GM18517 (cell line): Measurements from ENCODE around the gene PARD6G.
"Not testable (repeated sequence)": the region's sequence is repeated elsewhere in the genome, so short reads cannot be mapped to it uniquely, and the experiment has no call there.

Source experiments
- ATAC-seq: cut with Tn5 transposase; IDR thresholded peaks from one replicate; pipeline ENCODE4 v1.9.1; 2021; ENCODE audit warnings: mild to moderate bottlenecking, moderate library complexity; ENCODE audit not compliant: unreplicated experiment

PARD6G gene

GRCh38 chr18:80176334-80177073 lies 70.8 kb downstream of the PARD6G start:
- no peak for ATAC-seq

GRCh38 chr18:80175451-80176204 lies 71.7 kb downstream of the PARD6G start:
- ATAC-seq, result no peak

DNA sequence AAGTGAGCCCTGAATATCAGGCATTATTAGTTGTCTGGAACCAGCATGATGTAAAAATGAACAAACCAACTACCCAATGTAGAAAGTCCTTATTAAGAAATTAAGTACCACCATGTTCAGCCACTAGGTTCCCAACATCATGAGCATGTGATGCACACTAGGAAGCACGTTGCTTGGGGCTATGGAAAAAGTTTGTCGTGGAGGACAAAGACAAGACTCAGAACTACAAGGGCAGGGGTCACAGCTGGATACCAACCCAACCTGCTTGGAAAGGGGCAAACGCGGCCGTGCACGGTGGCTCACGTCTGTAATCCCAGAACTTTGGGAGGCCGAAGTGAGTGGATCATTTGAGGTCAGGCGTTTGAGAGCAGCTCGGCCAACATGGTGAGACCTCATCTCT lies 74.3 kb downstream of the PARD6G start:
- ATAC-seq, result no peak

DNA sequence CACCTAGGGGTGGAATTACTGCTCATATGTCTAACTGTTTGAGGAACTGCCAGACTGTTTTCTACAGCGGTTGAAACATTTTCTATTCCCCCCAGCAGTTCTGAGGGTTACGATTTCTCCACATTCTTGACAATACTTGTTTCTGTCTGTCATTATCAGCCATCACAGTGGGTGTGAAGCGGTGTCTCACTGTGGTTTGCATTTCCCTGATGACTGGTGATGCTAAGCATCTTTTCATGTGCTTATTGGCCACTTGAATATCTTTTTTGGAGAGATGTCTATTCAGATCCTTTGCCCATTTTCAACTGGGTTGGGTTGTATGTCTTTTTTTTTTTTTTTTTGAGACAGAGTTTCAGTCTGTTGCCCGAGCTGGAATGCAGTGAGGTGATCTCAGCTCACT lies 75.3 kb downstream of the PARD6G start:
- no peak for ATAC-seq

DNA sequence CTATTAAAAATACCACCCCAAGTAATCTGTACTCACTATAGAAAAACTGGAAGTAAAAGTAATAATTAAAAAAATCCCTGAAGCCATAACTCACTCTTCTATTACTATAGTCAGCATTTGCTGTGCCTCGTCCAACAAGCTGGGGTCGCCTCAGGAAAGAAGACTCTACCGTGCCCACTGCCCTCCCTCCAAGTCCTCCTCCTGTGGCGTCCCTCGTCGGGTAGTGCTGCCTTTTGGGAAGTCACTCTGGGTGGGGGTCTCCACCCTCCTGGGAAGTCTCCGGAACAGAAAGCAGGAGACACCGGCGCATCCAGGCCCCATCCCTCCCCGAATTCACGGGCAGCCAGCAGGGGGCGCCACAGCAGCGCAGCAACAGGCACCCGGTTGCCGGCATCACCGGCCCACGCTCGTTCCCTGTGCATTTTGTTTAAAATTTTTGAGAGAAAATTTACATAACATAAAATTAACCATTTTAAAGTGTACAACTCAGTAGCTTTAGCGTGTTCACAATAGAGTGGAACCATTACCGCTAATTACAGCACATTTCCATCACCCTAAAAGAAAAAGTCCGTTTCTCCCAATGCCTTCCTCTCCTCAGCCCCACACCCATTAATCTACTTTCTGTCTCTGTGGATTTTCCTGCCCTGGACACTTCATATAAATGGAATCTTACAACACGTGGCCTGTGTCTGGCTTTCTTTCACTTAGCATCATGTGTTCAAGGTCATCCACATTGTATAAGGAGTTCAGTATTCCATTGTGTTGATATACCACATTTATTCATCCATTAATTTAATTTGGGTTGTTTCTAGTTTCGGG lies 76.1 kb downstream of the PARD6G start:
- no peak for ATAC-seq

DNA sequence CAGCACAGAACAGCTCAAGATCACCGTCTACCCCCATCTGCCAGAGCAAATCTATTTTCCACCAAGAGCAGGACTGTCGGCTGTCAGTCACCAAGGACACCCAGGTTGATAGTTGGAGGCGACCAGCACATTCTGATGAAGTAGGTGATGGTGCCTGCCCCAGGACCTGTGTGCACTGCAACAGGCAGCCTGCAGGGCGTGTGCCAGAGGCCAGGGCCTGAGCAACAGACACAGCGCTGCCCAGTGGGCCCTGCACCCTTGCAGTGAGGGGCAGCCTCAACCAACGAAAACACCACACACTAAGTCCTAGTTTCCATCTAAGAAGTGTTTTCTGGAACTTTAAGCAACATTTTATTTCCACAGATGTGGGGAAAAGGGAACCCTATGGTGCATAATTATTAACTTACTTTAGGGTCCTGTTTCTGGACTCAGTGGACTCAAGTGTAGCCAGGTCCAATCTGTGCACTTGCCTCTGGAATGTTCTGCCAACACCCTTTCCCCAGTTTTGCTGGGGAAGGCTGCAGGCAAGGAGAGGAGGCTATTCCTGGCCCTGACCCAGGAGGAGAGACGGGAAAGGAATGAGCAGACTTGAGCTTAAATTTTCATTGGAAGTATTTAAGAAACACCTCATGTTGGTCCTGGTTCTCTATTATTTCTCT lies 76.8 kb downstream of the PARD6G start:
- no peak for ATAC-seq

- ATAC-seq, result no peak
Measured at GRCh38 chr18:80169607-80170006, 77.7 kb downstream of the PARD6G start.

- no peak for ATAC-seq
Measured at GRCh38 chr18:80168982-80169381, 78.3 kb downstream of the PARD6G start.

DNA sequence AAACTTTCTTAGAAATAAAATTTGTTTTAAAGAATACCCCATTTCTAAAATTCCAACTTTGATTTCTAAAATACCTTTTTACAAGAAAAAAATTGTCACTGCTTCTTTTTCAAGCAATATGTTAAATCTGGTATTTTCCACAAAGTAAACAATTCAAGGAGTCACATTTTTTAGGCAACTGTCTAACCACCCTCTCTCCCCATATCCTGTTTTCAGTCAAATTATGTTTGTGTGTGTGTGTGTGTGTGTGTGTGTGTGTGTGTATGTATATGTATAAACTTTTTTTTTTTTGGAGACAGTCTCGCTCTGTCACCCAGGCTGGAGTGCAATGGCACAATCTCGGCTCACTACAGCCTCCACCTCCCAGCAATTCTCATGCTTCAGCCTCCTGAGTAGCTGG lies 79.0 kb downstream of the PARD6G start:
- no peak for ATAC-seq

- ATAC-seq, result no peak
Measured at GRCh38 chr18:80167931-80168330, 79.4 kb downstream of the PARD6G start.

GRCh38 chr18:80167331-80167730 lies 80.0 kb downstream of the PARD6G start:
- ATAC-seq, result no peak

GRCh38 chr18:80166725-80167124 lies 80.6 kb downstream of the PARD6G start:
- no peak for ATAC-seq

- no peak for ATAC-seq
Measured at GRCh38 chr18:80166240-80166639, 81.1 kb downstream of the PARD6G start.

DNA sequence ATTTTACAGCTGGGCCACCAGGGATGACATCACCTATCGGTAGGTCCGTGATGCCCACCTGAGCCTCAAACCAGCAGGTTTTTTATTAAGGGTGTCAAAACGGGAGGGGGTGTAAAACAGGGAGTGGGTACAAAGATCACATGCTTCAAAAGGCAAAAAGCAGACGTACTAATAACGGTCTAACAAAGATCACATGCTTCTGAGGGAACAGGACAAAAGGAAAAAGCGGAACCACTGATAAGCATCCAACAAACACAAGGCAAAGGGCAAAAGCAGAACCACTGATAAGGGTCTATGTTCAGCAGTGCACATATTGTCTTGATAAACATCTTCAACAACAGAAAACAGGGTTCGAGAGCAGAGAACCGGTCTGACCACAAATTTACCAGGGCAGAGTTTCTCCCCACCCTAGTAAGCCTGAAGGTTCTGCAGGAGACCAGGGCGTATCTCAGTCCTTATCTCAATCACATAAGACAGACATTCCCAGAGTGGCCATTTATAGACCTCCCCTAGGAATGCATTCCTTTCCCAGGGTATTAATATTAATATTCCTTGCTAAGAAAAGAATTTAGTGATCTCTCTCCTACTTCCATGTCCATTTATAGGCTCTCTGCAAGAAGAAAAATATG lies 82.5 kb downstream of the PARD6G start:
- ATAC-seq, result not testable (repeated sequence)

DNA sequence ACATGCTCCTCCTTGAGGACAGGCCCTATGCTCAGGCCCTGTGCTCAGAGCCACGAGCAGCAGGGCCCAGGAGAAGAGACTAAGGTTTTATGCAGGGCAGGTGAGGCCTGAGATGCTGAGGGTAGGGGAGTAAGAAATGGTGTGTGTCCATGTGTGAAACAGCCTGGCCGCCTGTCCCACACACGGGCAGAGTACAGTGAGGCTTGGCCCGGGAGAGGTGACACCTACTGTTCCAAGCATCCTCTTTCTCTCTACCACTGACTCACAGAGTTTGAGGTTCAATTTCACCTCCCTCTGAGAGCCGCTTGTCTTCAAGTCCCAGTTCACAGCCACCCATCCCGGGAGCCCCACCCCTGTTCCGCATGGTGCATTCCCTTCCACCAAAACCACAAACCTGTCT lies 84.1 kb downstream of the PARD6G start:
- no peak for ATAC-seq

- ATAC-seq, result no peak
Measured at GRCh38 chr18:80161781-80162417, 85.4 kb downstream of the PARD6G start.

GRCh38 chr18:80159713-80160636 lies 87.3 kb downstream of the PARD6G start:
- ATAC-seq, result no peak

DNA sequence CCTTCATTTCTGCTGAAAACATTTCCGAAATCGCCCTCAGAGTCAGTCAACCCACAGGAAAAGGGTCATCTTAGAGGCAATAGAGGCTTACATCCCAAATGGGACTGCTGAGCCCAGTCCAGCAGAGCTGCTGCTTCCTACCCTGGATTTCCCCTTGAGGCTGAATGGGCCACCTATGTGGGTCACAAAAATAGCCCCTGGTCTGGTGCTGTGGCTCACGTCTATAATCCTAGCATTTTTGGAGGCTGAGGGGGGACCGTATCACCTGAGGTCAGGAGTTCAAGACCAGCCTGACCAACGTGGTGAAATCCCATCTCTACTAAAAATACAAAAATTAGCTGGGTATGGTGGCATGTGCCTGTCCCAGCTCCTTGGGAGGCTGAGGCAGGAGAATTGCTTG lies 88.9 kb downstream of the PARD6G start:
- ATAC-seq, result no peak

DNA sequence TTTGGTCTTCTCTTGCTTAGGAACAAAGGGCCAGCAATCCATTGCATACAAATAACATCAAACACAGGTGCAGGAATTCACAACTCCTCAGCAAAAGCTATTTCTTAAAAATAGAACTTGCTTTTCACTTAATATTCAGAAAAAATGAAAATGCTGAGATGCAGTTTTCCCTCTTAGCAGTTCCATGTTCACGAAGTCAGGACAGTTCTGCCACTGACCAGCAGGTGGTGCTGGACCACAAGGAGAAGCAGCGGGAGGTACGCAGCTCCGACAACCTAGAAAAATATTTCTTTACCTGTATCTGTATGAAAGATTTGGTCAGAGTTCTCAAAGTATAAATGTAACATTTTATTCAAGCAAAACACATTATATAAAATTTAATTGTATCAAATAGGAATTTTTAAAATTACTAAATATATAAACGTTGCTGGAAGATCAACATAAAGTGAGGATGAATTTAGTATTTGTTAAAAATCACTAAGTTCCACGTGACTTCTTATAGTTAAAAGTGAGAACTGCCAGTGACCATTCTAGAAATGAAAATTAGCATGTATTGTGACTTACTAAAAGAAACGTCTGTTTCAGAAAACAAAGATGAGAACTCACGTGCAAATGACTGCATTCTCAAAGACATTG lies 89.5 kb downstream of the PARD6G start:
- ATAC-seq, result peak; percentile 56
